Vein endothelial cell (primary cell): ENCODE results near the gene CFAP57. TPM values are rescaled to one million over a fixed set of nuclear protein-coding genes. Genes with fewer than 3 reads are reported as not detected.

Experiments used
- small RNA-seq: library from RNA; depleted of rRNA; stranded (forward); fragments of <200 nt; gene quantifications from one replicate; pipeline ENCODE3, GENCODE V24; 2012
- total RNA-seq: library from RNA; depleted of rRNA; stranded (reverse); fragments of >200 nt; gene quantifications from 2 replicates; pipeline ENCODE4 v1.2.3, GENCODE V29; 2012

Gene CFAP57
- total RNA-seq: 0.10 and 1.3 TPM in 2 replicates

DNA sequence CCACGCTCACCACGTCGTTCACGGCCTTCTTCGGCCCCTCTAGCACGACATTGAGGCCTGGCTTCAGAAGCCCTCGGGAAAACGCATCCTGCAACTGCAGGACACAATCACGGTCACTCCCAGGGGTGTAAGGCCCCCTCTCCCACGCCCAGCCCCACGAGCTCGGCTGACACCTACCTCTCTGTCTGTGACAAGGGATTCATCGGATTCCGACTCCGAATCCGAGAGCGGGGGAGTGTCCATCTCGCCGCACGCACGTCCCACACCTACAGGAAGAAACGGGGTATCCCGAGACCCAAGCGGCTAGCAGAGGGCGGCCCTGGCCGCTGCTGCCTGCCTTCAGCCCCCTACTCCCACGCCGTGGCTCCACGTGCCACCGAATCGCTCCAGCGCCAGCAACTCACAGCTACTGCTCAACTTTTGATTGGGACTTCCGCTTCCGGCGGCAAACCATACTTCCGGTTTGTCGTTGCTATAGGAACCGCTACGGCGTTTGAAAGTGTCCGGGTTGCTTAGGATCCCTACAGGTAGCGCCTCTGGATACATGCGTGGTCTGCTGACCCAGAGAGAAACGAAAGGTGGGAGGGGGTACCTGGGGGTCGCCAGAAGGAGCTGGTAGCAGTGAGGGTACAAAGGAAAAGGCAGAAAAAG is at the start of gene CFAP57, which contains the start of gene EBNA1BP2:
Gene CFAP57 (plus strand): TSS at position 455 of the 651 bp plus-strand sequence. CDS start 424 bp downstream, outside the sequence.
Gene EBNA1BP2 (minus strand): TSS at position 415 of the 651 bp plus-strand sequence. CDS start 172 bp downstream, at position 243.

DNA sequence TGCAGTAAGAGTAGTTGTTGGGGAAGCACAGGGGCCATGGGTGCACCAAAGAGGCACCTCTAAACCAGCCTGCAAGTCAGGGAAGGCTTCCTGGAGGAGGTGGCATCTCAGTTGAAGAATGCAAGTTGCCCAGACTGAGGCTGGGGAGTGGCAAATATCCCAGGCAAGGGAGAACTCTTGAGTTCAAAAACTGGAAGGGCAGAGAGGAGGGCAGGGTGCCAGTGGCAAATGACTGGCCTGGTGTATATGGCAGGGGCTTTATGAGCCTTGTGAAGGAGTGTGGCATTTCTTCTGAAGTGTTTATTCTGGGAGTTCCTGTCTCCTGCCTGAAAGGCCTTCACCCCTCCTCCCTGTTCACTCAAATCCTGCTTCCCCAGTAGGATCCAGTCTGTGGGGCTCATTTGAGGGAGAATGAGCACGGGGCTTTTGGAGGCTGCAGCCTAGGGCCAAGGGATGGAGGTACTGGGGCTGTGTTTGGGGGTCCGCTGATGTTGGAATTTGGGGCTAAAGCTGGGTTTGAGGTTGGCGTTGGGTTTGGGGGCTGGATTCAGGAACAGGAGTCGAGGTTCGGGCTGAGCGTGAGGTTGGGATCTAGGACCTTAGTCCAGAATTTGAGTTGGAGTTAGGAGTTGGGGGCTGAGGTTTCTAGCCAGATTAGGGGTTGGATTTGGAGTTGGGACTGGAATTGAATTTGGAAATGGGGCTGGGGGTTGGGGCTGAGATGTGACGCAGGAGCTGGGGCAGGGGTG is 97.7 kb downstream of the CFAP57 start, which contains the start of gene TMEM125:
Gene TMEM125 (plus strand): TSS at position 357 of the 749 bp plus-strand sequence. CDS start 2,740 bp downstream, outside the sequence.

DNA sequence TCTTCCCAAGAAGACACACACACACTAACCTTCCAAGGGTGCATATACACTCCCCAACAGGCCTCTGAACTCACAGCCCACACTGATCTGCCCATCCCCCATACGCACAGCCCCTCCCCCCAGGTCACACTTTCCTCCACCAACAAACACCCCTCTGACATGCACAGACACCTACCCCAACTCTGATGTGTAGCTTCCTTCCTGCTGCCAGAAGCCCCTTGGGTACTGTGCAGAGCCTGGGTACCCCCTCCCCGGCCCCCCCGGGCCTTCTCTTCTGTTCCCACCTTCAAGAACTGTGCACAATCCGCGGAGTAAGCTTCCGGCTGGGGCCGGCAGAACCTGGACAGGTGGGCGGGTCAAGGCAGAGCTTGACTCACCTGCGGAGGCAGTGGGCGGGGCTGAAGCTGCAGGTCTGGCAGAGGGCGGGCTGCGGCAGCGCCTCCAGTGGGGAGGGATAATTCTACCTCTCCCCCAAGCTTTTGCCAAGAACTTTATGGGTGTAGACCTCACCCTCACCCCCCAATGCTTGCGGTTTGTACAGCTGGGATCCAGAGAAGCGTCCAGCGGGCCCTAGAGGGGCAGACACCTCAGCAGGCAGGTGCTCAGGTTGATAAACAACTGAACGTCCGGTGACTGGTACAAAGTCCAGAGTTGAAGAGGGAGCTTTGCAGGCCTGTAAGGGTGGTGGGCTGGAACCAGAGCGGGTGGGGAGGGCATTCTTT is 113.3 kb downstream of the CFAP57 start, which contains the start of gene C1orf210:
Gene C1orf210 (minus strand): TSS at position 313 of the 722 bp plus-strand sequence. CDS start 2,311 bp downstream, outside the sequence.

DNA sequence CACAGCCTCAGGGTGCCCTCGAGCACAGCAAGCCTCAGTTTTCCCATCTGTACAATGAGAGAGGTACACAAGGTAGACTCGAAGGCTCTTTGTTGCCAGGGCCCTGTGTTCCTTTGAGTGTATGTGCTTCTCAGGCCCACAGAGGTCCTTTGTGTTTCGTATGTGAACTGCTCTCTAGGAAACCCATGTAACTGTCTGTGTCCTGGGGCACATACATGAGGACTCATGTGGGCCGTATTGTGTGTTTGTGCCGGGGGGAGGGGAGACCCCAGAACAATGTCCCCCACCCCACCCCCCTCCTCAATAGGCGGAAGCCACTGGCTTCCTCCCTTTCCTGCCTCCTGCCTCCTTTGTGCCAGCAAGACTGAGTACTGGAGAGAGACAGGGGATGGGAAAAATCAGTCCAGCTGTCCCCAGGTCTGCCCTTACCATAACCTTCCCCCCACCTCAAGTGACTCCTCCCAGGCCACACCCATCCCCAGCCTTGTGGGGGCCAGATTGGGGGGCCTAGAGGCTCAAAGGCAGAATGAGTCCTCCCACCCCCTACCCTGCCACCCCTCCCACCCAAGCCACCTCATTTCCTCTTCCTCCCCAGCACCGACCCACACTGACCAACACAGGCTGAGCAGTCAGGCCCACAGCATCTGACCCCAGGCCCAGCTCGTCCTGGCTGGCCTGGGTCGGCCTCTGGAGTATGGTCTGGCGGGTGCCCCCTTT is 128.4 kb downstream of the CFAP57 start, which contains the start of gene TIE1:
Gene TIE1 (plus strand): TSS at position 605 of the 717 bp plus-strand sequence. CDS start 90 bp downstream, at position 695.

Small RNA genes lying within 50 kb of the gene (small RNA-seq; reads per million reads assigned to genes)
- gene RNA5SP46: not detected

Other genes with a start within 250 kb of the CFAP57 start
- gene SLC2A1, start 213.5 kb upstream of the CFAP57 start, total RNA-seq: 60.3 and 86.9 TPM in 2 replicates
- gene EBNA1BP2, start within 50 bp of the CFAP57 start, total RNA-seq: 98.3 and 146 TPM in 2 replicates
- not detected in 2 replicates for gene TMEM125, start 97.7 kb downstream of the CFAP57 start, total RNA-seq
- not detected in 2 replicates for gene C1orf210, start 113.3 kb downstream of the CFAP57 start, total RNA-seq
- gene TIE1, start 128.7 kb downstream of the CFAP57 start, total RNA-seq: 636 and 1,011 TPM in 2 replicates
- gene MPL, start 165.5 kb downstream of the CFAP57 start, total RNA-seq: under 0.01 and 0.10 TPM in 2 replicates
- gene CDC20, start 186.7 kb downstream of the CFAP57 start, total RNA-seq: 46.4 and 73.2 TPM in 2 replicates
- gene ELOVL1, start 195.7 kb downstream of the CFAP57 start, total RNA-seq: 78.5 and 80.4 TPM in 2 replicates
- 42.8 and 46.2 TPM in 2 replicates for gene MED8, start 217.5 kb downstream of the CFAP57 start, total RNA-seq
- 32.1 and 32.7 TPM in 2 replicates for gene SZT2, start 217.6 kb downstream of the CFAP57 start, total RNA-seq